ENCODE measurements around the gene CHST2.

The CHST2 gene

DNA sequence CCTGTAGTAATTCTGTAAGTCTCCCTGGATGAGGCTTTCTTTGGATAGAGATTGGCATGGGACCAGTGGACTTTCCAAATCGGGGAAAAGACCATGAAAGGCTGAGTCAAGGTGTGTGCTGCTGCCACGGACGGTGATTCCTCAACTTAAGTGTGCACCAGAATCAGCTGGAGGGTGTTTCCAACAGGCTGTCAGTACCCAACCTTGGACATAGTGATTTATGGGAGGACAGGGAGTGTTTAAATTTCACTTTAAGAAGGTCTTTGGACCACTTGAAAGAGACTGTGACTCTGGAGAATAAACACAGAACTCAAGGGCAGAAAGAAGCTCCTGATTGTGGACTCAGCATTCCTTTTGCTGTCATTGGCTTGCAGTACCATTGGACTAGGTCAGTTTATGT is 20.4 kb upstream of the CHST2 start:
- no peak overlapping the region for H3K4me3 ChIP-seq (ENCODE audit: low read depth, low read length)
- TF ChIP-seq, protein P1, sequence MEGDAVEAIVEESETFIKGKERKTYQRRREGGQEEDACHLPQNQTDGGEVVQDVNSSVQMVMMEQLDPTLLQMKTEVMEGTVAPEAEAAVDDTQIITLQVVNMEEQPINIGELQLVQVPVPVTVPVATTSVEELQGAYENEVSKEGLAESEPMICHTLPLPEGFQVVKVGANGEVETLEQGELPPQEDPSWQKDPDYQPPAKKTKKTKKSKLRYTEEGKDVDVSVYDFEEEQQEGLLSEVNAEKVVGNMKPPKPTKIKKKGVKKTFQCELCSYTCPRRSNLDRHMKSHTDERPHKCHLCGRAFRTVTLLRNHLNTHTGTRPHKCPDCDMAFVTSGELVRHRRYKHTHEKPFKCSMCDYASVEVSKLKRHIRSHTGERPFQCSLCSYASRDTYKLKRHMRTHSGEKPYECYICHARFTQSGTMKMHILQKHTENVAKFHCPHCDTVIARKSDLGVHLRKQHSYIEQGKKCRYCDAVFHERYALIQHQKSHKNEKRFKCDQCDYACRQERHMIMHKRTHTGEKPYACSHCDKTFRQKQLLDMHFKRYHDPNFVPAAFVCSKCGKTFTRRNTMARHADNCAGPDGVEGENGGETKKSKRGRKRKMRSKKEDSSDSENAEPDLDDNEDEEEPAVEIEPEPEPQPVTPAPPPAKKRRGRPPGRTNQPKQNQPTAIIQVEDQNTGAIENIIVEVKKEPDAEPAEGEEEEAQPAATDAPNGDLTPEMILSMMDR (IDR thresholded peaks at IDR 0.05; ENCODE audit: low read depth, low read length, missing control alignments), result no peak
- in situ Hi-C loops (cut with HindIII; ENCODE audit: low sequenced_read_pairs), result no loop called here
- no peak for DNase-seq (ENCODE audit: low read depth)

DNA sequence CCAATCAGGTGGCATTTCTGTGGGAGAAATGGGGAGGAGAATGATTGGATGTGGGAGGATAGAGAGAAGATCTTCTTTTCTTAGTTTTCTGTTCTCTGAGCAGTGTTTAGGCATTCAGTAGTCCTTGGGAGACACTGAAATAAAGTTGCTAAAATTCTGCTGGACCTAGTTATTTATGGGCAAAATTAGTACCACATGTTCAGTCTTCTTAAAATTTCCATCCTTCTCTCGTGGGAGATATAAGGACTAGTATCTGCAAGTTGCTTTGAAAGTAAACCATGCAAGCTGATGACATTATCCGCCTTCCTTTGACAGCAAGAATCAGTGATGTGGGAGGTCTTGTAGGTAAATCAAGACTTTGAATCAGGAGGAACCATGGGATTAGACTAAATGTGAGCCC is 19.9 kb upstream of the CHST2 start:
- H3K4me3 ChIP-seq (ENCODE audit: low read depth, low read length), result no peak overlapping the region

GRCh38 chr3:143100451-143100850 is 19.1 kb upstream of the CHST2 start:
- H3K4me3 ChIP-seq (ENCODE audit: low read depth, low read length), result no peak overlapping the region
- DNase-seq (ENCODE audit: low read depth), result no peak
- TF ChIP-seq, protein P1 (IDR thresholded peaks at IDR 0.05; ENCODE audit: low read depth, low read length, missing control alignments), result no peak
- in situ Hi-C loops (cut with HindIII; ENCODE audit: low sequenced_read_pairs), result no loop called here

More for the DNA sequence above, 19.9 kb upstream of the CHST2 start:
- TF ChIP-seq, protein P1 (IDR thresholded peaks at IDR 0.05; ENCODE audit: low read depth, low read length, missing control alignments), result no peak
- DNase-seq (ENCODE audit: low read depth), result no peak
- in situ Hi-C loops (cut with HindIII; ENCODE audit: low sequenced_read_pairs), result no loop called here

DNA sequence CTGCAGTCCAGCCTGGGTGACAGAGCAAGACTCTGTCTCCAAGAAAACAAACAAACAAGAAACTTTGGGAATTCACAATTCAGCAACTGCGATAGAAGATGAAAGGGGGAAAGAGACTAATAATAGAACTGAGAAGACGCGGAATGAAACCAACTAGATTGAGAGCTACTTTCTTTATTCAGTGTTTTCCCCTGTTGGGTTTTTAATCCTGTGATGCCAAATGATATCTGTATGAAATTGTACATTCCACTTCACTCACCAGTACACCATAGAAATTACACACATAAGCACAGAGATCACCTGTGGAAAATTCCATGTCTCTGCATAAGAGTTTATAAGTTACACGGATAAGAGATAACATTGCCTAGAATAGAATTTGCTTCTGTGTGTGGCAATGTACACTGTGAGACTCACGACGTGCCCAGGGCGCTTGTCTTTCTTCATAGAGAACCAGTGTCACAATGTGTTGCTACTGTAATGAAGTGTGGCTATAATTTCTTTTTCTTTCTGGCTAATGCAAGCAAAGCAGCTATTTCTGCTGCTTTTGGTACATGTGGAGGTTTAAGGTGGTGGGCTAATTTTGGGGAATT is 17.7 kb upstream of the CHST2 start:
- H3K4me3 ChIP-seq (ENCODE audit: low read depth, low read length), result no peak overlapping the region
- TF ChIP-seq, protein P1 (IDR thresholded peaks at IDR 0.05; ENCODE audit: low read depth, low read length, missing control alignments), result no peak
- in situ Hi-C loops (cut with HindIII; ENCODE audit: low sequenced_read_pairs), result no loop called here
- no peak for DNase-seq (ENCODE audit: low read depth)

DNA sequence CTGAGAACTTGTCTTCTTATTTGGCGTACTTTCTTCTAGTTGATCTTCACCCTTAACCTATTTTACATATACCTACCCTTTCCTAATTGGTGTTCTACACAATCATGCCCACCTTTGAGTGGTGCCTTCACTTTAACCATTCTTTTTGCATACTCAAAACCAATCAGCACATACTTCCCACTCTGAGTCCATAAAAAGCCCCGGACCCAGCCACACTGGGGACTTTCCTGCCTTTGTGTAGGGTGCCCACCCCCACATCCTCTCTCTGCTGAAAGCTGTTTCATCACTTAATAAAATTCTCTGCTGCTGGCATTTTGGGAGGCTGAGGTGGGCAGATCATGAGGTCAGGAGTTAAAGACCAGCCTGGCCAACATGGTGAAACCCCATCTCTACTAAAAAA is 15.9 kb upstream of the CHST2 start:
- in situ Hi-C loops (cut with HindIII; ENCODE audit: low sequenced_read_pairs), result no loop called here
- TF ChIP-seq, protein P1 (IDR thresholded peaks at IDR 0.05; ENCODE audit: low read depth, low read length, missing control alignments), result no peak
- no peak overlapping the region for H3K4me3 ChIP-seq (ENCODE audit: low read depth, low read length)
- no peak for DNase-seq (ENCODE audit: low read depth)

GRCh38 chr3:143105170-143105569 is 14.4 kb upstream of the CHST2 start:
- no peak for DNase-seq (ENCODE audit: low read depth)
- H3K4me3 ChIP-seq (ENCODE audit: low read depth, low read length), result no peak overlapping the region
- TF ChIP-seq, protein P1 (IDR thresholded peaks at IDR 0.05; ENCODE audit: low read depth, low read length, missing control alignments), result no peak
- in situ Hi-C loops (cut with HindIII; ENCODE audit: low sequenced_read_pairs), result no loop called here

Data from astrocyte of the cerebellum (primary cell).